Activated CD4-positive, alpha-beta T cell treated with anti-CD3 and anti-CD28 coated beads, Interleukin-2, amount 50 U/mL, for 48 hours (primary cell): ENCODE results near the gene FLNC.

Source experiments
- DNase-seq, 2 experiments: peaks; one replicate each; pipeline ENCODE4 v3.0.0-alpha.2; 2020

FLNC gene

DNA sequence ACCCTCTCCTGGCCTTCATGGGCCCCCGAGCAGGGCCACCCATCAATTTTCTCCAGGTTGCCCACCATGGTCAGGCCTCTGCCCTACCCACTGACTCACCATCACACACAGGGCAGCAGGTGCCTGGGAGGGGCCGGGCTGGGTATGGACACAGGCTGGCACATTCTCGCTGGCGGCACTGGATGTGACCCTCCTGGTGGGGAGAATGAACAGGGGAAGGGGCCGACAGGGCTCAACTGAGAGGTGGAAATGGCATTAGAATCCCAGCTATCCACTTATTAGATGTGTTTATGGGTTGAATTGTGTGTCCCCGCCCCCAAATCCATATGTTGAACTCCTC is 63.9 kb downstream of the FLNC start:
- no peak for DNase-seq

DNA sequence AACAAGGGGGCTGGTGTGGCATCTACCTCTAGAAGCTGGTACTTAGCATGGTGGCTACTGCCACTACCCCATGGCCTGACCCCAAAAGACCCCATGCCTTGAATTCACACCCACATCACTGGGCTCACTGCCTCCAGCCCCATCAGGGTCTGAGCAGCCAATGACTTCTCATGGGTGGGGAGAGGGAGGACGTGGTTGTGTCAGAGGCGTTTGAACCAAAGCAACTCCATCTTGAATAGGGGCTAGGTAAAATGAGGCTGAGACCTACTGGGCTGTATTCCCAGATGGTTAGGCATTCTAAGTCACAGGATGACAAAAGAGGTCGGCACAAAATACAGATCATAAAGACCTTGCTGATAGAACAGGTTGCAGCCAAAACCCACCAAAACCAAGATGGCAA is 65.1 kb downstream of the FLNC start:
- no peak for DNase-seq

DNA sequence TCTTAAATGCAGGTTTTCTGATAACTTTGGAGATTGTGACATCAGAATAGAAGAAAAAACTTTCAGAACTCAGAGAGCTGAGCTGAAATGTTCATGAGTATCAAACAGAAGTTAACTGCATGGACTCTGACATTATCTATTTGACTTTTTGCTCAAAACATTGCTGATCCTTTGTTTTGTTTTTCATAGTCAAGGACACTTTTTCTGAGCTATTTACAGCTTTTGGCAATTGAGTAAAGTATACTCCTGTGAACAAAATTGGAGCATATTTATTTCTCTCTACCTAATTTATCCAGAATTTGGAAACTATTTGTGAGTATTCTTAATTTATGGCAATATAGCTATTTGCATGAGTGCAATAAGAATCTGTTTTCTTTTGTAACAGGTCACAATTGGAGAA is 69.2 kb downstream of the FLNC start:
- no peak for DNase-seq

DNA sequence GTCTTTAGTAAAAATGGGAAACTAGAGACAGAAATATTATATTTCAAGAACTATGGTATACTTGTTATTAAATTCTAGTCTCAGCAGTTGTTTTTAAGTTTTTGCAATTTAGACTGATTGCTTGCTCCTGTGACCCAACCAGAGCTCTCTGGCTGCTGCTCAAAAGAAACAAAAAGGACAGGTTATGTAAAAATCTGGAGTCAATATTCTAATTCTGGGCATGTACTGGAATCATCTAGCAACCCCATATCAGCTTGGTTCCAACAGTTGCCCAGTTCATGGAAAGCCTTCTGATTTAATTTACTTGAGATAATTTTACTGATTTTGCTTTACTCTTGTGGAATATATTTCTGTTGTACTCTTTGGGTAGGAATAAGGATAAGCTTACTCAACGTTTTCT is 70.0 kb downstream of the FLNC start:
- DNase-seq: no peak

DNA sequence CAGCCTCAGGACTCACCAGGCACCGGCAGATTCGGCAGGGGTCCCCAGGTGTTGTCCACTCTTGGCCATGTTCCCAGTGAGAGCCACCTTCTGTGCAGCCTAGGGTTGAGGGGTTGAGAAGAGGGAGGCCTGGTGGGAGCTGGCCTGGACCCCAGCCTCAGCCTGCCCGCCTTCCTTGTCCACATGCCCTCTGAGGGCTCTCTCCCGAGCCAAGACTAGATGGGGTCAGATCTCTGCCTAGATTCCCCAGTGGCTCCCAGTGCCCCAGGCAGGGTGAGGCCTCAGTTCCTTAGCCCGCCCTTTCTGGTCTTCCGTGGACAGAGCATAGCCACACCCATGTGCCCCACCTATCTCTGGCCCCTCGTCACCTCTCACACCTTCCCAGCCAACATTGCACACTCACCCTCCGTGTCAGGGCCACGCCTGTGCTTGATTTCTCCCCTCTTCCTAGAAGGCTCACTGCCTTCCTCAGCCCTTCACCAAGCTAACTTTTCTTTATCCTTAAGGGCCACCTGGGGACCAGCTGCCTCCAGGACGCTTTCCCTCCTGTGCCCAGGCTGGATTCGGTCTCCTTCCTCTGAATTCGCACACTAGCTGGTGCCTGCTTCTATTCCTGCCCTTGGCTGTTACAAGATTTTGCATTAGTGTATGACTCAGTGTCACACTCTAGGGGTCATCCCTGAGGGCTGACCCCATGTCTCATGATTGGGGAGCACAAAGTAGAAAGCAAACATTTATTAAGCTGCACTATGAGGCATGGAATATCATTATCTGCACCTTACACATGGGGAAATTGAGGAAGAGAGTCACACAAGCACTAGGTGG is 72.8 kb downstream of the FLNC start:
- no peak for DNase-seq

DNA sequence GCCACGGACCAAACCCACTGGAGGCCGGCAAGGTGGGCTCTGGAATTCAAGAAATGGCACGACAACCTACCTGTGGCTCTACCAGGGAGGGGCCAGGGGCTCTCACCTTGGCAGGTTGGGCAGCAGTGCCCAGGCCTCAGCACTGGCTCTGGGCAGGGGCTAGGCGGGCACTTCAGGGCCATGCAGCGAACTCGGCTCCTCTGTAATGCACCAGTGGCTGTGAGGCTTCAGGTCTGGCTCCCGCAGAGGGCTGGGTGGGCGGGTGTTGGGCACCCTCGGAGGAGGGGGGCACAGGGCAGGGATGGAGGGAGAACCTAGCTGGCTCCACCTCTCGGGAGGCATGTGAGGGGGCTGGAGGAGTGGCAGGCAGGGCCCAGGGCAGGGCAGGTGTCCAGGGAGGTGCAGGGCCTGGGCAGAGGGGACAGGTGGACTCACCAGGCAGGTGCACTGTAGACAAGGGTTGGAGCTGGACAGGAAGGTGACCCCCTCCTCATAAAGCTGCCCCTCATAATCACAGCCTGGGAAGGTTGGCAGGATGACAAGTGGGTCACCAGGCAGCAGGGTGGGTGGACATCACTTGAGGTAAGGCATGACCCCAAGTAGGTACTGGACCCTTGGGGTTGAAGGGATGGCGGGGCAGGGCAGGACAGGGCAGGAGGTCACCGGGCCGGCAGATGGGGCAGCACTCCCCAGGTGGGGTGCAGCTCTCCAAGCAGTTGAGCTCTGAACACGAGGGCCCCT is 73.6 kb downstream of the FLNC start:
- no peak for DNase-seq

DNA sequence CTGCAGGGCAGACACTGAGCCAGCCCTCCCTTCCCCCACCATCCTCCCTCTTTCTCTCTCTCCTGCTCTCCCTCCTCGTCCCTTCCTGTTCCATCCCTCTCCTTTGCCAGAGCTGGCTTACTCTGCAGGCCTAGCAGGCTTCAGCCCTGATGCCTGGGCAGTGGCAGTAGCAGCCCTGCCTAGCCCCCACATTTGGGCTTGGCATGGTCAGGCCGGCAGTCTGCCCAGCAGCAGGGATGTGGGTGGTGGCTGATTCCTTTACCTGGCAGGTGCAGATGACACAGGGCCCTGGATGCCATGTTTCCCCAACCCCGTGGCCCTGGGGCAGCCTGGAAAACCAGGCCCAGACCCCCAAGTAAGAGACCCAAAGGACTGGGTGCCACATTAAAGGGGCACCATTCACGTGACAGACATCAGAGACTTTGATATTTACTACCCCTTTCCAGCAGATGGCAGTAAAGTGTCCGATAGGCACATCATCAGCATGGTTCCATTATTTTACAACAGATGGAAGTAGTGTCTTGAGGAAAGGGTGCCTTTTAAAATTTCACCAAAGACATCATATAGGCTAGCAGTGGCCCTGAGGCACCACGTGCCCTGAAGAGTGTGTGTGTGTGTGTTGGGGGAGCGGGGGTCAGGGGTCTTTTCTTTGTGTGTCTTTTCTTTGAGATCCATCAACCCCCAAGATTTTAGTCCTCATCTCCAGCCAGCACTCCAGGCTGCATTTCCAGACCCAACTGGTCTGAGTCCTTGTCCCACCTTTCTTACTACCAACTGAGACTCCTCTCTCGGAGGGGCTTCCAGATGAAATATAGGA is 74.4 kb downstream of the FLNC start:
- no peak for DNase-seq

DNA sequence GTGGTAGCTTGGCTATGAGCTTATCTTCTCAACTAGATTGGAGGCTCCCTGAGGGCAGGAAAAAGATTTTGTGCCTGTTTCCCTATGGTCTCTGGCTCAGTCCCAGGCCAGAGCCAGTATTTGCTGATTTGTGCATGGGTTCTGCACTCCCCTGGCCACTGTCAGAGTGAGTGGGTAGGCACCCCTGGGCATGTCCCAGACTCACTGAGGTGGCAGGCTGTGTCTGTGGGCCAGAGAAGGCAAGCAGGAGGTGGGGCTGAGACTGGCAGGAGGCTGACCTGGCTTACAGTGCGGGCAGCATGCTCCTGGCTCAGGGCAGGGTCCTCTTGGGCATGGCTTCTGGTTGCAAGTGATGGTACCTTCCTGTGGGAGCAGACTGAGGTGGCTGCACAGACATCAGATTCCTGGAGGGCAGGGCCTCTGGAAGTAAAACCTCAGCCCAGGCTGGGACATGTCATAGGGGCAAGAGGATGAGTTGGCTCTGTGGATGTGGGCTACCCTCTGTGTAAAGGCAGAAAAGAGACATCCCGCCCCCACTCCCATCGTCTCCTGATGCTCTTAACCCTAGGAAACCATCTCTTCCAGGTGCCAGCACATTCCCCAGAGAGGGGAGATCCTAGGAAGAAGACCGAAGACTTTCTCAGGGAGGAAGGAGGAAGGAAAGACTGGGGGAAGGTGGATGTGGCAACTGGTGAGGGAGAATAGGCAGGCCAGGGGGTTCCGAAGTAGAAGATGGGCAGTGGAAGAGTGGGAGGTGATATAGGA is 76.0 kb downstream of the FLNC start:
- no peak for DNase-seq

DNA sequence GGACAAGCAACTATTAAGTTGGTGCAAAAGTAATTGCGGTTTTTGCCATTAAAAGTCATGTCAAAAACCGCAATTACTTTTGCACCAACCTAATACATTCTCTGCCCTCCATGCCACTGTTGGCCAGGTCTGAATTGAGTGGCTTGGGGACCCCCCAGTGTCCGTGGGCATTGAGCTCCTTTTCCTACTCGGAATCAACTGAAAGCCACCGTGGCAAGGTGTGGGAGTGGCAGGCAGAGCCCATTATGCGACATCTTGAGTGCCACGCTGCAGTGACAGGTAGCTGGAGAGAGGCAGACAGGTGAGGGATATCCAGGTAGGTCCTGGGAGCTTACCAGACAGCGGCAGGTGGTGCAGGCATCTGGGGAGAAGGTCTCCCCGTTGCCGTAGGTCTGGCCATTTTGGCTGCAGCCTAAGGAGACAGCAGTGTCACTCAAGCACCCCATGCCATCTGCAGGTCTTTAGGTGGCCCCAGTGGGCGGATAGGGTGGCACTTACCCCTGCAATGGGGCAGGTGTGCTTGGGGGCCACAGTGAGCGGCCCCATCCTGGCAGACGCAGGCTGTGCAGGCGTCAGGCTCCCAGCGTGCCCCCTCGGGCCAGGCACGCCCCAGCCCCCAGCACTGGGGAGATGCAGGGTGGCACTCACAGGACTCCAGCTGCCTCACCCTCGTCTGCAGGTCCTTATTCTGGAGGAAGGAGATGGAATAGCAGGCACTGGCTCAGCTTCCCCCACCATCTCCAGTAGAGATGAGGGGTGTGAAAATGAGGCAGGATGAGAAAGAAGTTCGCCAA is 76.8 kb downstream of the FLNC start:
- DNase-seq: no peak
